ENCODE results near the gene SCARB1. TPM values are rescaled to one million over a fixed set of nuclear protein-coding genes. Genes with fewer than 3 reads are reported as not detected.
"Not testable (repeated sequence)": the region's sequence is repeated elsewhere in the genome, so short reads cannot be mapped to it uniquely, and the experiment has no call there.

Gene SCARB1
- total RNA-seq, 1 experiment from 2014 or later = 68.3 TPM

DNA sequence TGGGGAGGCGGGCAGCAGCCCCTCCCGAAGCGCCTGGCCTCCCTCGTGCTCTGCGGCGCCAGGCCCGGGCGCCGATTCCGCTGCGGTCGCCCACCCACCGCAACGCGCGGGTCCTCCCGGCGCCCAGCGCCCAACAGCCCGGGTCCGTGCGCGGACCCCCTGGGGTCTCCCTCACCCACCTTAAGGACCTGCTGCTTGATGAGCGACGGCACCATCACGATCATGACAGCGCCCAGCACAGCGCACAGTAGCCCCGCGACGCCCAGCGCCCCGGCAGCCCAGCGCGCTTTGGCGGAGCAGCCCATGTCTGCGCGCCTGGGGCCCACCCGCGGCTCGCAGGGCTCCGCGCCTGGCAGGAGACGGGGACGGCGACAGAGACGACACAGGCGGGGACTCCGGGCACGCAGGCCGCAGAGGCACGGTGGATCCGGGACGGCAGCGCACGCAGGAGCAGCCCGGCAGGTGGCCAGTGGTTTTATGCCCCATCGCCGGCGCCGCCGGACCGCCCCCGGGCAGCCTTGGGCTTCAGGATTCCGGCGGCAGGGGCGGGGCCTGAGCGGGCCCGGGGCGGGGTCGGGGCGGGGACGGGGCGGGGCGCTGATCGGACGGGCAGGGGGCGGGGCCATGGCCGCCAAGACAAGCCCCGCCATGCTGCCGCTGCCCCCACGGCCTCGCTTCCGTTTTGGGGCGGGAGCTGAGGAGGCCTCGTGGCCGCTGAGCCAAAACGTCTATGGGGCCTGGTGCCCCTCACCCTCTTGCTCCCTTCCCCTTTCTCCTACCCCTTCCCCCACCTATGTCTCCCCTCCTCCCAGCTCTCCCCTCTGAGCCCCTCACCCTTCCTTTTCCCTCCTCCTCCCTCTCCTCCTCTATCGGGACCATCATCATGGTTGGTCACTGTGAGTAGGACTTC lies at the start of gene SCARB1 (continued):
- TF ChIP-seq, protein P1, sequence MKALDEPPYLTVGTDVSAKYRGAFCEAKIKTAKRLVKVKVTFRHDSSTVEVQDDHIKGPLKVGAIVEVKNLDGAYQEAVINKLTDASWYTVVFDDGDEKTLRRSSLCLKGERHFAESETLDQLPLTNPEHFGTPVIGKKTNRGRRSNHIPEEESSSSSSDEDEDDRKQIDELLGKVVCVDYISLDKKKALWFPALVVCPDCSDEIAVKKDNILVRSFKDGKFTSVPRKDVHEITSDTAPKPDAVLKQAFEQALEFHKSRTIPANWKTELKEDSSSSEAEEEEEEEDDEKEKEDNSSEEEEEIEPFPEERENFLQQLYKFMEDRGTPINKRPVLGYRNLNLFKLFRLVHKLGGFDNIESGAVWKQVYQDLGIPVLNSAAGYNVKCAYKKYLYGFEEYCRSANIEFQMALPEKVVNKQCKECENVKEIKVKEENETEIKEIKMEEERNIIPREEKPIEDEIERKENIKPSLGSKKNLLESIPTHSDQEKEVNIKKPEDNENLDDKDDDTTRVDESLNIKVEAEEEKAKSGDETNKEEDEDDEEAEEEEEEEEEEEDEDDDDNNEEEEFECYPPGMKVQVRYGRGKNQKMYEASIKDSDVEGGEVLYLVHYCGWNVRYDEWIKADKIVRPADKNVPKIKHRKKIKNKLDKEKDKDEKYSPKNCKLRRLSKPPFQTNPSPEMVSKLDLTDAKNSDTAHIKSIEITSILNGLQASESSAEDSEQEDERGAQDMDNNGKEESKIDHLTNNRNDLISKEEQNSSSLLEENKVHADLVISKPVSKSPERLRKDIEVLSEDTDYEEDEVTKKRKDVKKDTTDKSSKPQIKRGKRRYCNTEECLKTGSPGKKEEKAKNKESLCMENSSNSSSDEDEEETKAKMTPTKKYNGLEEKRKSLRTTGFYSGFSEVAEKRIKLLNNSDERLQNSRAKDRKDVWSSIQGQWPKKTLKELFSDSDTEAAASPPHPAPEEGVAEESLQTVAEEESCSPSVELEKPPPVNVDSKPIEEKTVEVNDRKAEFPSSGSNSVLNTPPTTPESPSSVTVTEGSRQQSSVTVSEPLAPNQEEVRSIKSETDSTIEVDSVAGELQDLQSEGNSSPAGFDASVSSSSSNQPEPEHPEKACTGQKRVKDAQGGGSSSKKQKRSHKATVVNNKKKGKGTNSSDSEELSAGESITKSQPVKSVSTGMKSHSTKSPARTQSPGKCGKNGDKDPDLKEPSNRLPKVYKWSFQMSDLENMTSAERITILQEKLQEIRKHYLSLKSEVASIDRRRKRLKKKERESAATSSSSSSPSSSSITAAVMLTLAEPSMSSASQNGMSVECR (CRISPR knock-in tag; IDR thresholded peaks at IDR 0.05; ENCODE audit: borderline replicate concordance) = peak; percentile 78; the same call in 1 of the 2 replicates
- TF ChIP-seq TEAD1 (CRISPR knock-in tag; IDR thresholded peaks at IDR 0.05) (peak; percentile 59; the same call in 1 of the 2 replicates), CBFB (CRISPR knock-in tag; IDR thresholded peaks at IDR 0.05; ENCODE audit: low read depth) (no peak), FOXP1 (CRISPR knock-in tag; IDR thresholded peaks at IDR 0.05; ENCODE audit: borderline replicate concordance) (no peak; the same call in none of the 2 replicates), FOXK1 (CRISPR knock-in tag; IDR thresholded peaks at IDR 0.05) (peak; percentile 69; the same call in 1 of the 2 replicates), GABPB1 (CRISPR knock-in tag; IDR thresholded peaks at IDR 0.05) (peak; percentile 51; the same call in 1 of the 2 replicates)

GRCh38 chr12:124912529-124913287 lies 49.0 kb upstream of the SCARB1 start:
- H3K9me3 Mint-ChIP-seq; H3K27me3 Mint-ChIP-seq (ENCODE audit: low read depth); CTCF ChIA-PET; ATAC-seq; DNase-seq (ENCODE audit: low spot score): not testable (repeated sequence)
- POLR2A ChIA-PET = interaction anchor here (0.6 kb wide), 1 partner anchor 77 kb away, joined by 3 read pairs; no protein-coding TSS in a partner anchor
- Mint-ChIP-seq H3K4me1 (peaks cover 60% of the 10 kb centered on the region), H3K27ac (peak overlapping the region; percentile 100), H3K4me3 (peak overlapping the region; percentile 100), H3K36me3 (peaks cover 38% of the 10 kb centered on the region)

- H3K9me3 Mint-ChIP-seq; POLR2A ChIA-PET; H3K27ac Mint-ChIP-seq; ATAC-seq; H3K27me3 Mint-ChIP-seq (ENCODE audit: low read depth); DNase-seq (ENCODE audit: low spot score): not testable (repeated sequence)
- Mint-ChIP-seq H3K4me3 (peak overlapping the region; percentile 13), H3K36me3 (peaks cover 38% of the 10 kb centered on the region), H3K4me1 (peaks cover 52% of the 10 kb centered on the region)
- CTCF ChIA-PET = interaction anchor here (1.5 kb wide), 1 partner anchor 29 kb away, joined by 6 read pairs; no protein-coding TSS in a partner anchor
Measured at GRCh38 chr12:124911521-124911920, 47.9 kb upstream of the SCARB1 start.

- ChIA-PET CTCF (interaction anchor here (1.1 to 1.8 kb wide), 3 partner anchors 23 to 30 kb away, joined by 3 to 9 read pairs (median 6); no protein-coding TSS in a partner anchor), POLR2A (interaction anchor here (0.6 to 1.1 kb wide), 2 partner anchors 18 to 29 kb away, joined by 4 to 5 read pairs; no protein-coding TSS in a partner anchor)
- peaks cover 38% of the 10 kb centered on the region for H3K36me3 Mint-ChIP-seq
- DNase-seq (ENCODE audit: low spot score) (no peak), ATAC-seq (no peak)
- H3K9me3 Mint-ChIP-seq = peaks cover 1% of the 10 kb centered on the region; the same call in 1 of the 2 replicates
- peak overlapping the region; percentile 13 for H3K4me3 Mint-ChIP-seq
- H3K27me3 Mint-ChIP-seq (ENCODE audit: low read depth) = no peaks in the 10 kb centered on the region
- H3K4me1 Mint-ChIP-seq = peaks cover 50% of the 10 kb centered on the region
- H3K27ac Mint-ChIP-seq = peak overlapping the region; percentile 50
- TF ChIP-seq ZNF416 (CRISPR knock-in tag; IDR thresholded peaks at IDR 0.05) (peak; percentile 6), ZMAT4 (CRISPR knock-in tag; IDR thresholded peaks at IDR 0.05) (peak; percentile 69), ZNF425 (CRISPR knock-in tag; conservative IDR thresholded peaks at IDR 0.05) (peak; percentile 86), EMX1 (CRISPR knock-in tag; IDR thresholded peaks at IDR 0.05) (peak; percentile 98)
- TF ChIP-seq, protein P2, sequence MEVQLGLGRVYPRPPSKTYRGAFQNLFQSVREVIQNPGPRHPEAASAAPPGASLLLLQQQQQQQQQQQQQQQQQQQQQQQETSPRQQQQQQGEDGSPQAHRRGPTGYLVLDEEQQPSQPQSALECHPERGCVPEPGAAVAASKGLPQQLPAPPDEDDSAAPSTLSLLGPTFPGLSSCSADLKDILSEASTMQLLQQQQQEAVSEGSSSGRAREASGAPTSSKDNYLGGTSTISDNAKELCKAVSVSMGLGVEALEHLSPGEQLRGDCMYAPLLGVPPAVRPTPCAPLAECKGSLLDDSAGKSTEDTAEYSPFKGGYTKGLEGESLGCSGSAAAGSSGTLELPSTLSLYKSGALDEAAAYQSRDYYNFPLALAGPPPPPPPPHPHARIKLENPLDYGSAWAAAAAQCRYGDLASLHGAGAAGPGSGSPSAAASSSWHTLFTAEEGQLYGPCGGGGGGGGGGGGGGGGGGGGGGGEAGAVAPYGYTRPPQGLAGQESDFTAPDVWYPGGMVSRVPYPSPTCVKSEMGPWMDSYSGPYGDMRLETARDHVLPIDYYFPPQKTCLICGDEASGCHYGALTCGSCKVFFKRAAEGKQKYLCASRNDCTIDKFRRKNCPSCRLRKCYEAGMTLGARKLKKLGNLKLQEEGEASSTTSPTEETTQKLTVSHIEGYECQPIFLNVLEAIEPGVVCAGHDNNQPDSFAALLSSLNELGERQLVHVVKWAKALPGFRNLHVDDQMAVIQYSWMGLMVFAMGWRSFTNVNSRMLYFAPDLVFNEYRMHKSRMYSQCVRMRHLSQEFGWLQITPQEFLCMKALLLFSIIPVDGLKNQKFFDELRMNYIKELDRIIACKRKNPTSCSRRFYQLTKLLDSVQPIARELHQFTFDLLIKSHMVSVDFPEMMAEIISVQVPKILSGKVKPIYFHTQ (CRISPR knock-in tag; IDR thresholded peaks at IDR 0.05) = peak; percentile 94
Measured at GRCh38 chr12:124910561-124911478, 47.2 kb upstream of the SCARB1 start.

Data from WTC11 (cell line).